Testis (tissue), 2 donors: Measurements from ENCODE around the gene PLCL2.

Source experiments
- CTCF ChIP-seq, 3 experiments: fragments of 450-650 bp in 2 of 3; fragments of 200-600 bp in 1 of 3; sonication (generic) in 1 of 3; IDR thresholded peaks; one replicate each; pipeline ENCODE4 v1.5.1; 2016 to 2019; ENCODE audit warnings: antibody characterized with exemption in 3 of 3, mild to moderate bottlenecking in 2 of 3, moderate library complexity in 1 of 3
- POLR2A ChIP-seq: fragments of 450-650 bp; IDR thresholded peaks from one replicate; pipeline ENCODE4 v1.6.1; 2017; ENCODE audit warnings: antibody characterized with exemption, mild to moderate bottlenecking, moderate library complexity

GRCh38 chr3:17006132-17006852, 121.5 kb downstream of the PLCL2 start:
- TF ChIP-seq CTCF (IDR thresholded peaks at IDR 0.05), result no peak
- TF ChIP-seq POLR2A, result no peak
